Hepatocyte (in vitro differentiated cells): ENCODE results near the gene PAPPA. TPM values are rescaled to one million over a fixed set of nuclear protein-coding genes. Genes with fewer than 3 reads are reported as not detected.
A peak's percentile ranks its signal among the peaks of the same experiment; 100 is the strongest.

Source experiments
- DNase-seq: peaks from one replicate; pipeline ENCODE4 v3.0.0-alpha.2; 2016; ENCODE audit warnings: low spot score
- H2AFZ ChIP-seq: fragments of 200-600 bp; sonication (generic); 2 replicates; pipeline ENCODE4 v1.6.0; 2016; ENCODE audit warnings: antibody characterized with exemption, mild to moderate bottlenecking
- H3K27ac ChIP-seq: fragments of 200-600 bp; sonication (generic); 2 replicates; pipeline ENCODE4 v1.5.1; 2016; ENCODE audit warnings: mild to moderate bottlenecking
- H3K27me3 ChIP-seq: fragments of 200-600 bp; sonication (generic); 2 replicates; pipeline ENCODE4 v1.6.1; 2016
- H3K36me3 ChIP-seq: fragments of 200-600 bp; sonication (generic); replicated peaks from 2 replicates; pipeline ENCODE4 v1.5.1; 2016; ENCODE audit warnings: low read depth; ENCODE audit not compliant: insufficient read depth
- H3K4me1 ChIP-seq: fragments of 200-600 bp; sonication (generic); 2 replicates; pipeline ENCODE4 v1.5.1; 2016; ENCODE audit warnings: mild to moderate bottlenecking, moderate library complexity; ENCODE audit not compliant: insufficient read depth
- H3K4me2 ChIP-seq: fragments of 200-600 bp; sonication (generic); 2 replicates; pipeline ENCODE4 v1.6.0; 2016
- H3K4me3 ChIP-seq: fragments of 200-600 bp; sonication (generic); 2 replicates; pipeline ENCODE4 v1.5.1; 2016; ENCODE audit warnings: mild to moderate bottlenecking
- H3K79me2 ChIP-seq: fragments of 200-600 bp; sonication (generic); 2 replicates; pipeline ENCODE4 v1.6.0; 2017; ENCODE audit warnings: mild to moderate bottlenecking
- H3K9me2 ChIP-seq: fragments of 200-600 bp; sonication (generic); replicated peaks from 2 replicates; pipeline ENCODE4 v1.6.0; 2017; ENCODE audit warnings: mild to moderate bottlenecking; ENCODE audit not compliant: insufficient read depth
- H3K9me3 ChIP-seq: fragments of 200-600 bp; sonication (generic); 2 replicates; pipeline ENCODE4 v1.5.1; 2016; ENCODE audit warnings: low read depth, mild to moderate bottlenecking
- H4K20me1 ChIP-seq: fragments of 200-600 bp; sonication (generic); 2 replicates; pipeline ENCODE4 v1.6.0; 2016; ENCODE audit warnings: mild to moderate bottlenecking; ENCODE audit not compliant: insufficient read depth, poor library complexity, severe bottlenecking
- CTCF ChIP-seq: fragments of 200-600 bp; sonication (generic); IDR thresholded peaks from 2 replicates; pipeline ENCODE4 v1.5.1; 2016; ENCODE audit warnings: antibody characterized with exemption, mild to moderate bottlenecking; ENCODE audit not compliant: poor library complexity
- EZH2 ChIP-seq: fragments of 200-600 bp; sonication (generic); IDR thresholded peaks from 2 replicates; pipeline ENCODE4 v1.6.1; 2016; ENCODE audit warnings: antibody characterized with exemption, mild to moderate bottlenecking, borderline replicate concordance
- EZH2phosphoT487 ChIP-seq: fragments of 200-600 bp; sonication (generic); IDR thresholded peaks from one replicate; pipeline ENCODE4 v1.6.1; 2018; ENCODE audit warnings: antibody characterized with exemption, mild to moderate bottlenecking, low read depth, moderate library complexity; ENCODE audit not compliant: unreplicated experiment, severe bottlenecking
- WGBS: methylation state at CpG from one replicate; pipeline ENCODE4 v1.1.6; 2016; ENCODE audit warnings: low lambda C conversion rate; ENCODE audit errors: missing lambda C conversion rate; 5-methylcytosine and 5-hydroxymethylcytosine counted together
- polyA plus RNA-seq: library from polyadenylated mRNA; unstranded; fragments of >200 nt; fragmentation: Nextera tagmentation; extraction: Ambion mirVana; gene quantifications from 2 replicates; pipeline ENCODE4 v1.2.1, GENCODE V29; 2016
- total RNA-seq: library from RNA; depleted of rRNA; stranded (reverse); fragments of >200 nt; gene quantifications from 2 replicates; pipeline ENCODE4 v1.2.3, GENCODE V29; 2014

PAPPA gene
- total and polyA plus RNA-seq, 2 experiments from 2014 or later = 2.8 to 12.3 TPM

DNA sequence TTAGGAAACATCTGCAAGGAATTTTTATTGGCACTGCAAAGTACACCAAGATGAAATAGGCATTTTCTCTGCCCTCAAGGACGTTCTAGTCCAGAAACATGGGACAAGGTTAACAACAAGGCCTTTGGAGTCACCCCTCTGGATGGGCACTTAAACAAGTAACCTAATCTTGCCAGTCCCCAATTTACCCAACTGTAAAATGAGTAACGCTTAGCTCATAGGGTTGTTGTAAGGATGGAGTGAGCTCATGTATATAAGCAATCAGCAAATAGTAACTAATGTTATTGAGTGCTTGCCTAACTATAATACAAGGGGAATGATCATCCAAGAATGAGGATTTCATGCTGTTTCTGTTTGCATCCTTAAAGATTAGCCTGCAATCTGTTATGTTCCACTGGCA is 189.3 kb downstream of the PAPPA start:
- H3K79me2 ChIP-seq = no peaks in the 10 kb centered on the region
- no peaks in the 10 kb centered on the region for H4K20me1 ChIP-seq
- H3K4me3 ChIP-seq = no peak overlapping the region
- H3K36me3 ChIP-seq = no peaks in the 10 kb centered on the region
- no peaks in the 10 kb centered on the region for H3K9me3 ChIP-seq
- TF ChIP-seq CTCF = no peak
- TF ChIP-seq EZH2phosphoT487 = no peak
- H2AFZ ChIP-seq = no peak overlapping the region
- H3K4me2 ChIP-seq = no peak overlapping the region
- no peak overlapping the region for H3K27ac ChIP-seq
- H3K9me2 ChIP-seq = no peaks in the 10 kb centered on the region
- no peaks in the 10 kb centered on the region for H3K27me3 ChIP-seq
- peaks cover 10% of the 10 kb centered on the region for H3K4me1 ChIP-seq
- 66% methylated on average over 2 of the region's 2 CpGs for WGBS
- DNase-seq = no peak

DNA sequence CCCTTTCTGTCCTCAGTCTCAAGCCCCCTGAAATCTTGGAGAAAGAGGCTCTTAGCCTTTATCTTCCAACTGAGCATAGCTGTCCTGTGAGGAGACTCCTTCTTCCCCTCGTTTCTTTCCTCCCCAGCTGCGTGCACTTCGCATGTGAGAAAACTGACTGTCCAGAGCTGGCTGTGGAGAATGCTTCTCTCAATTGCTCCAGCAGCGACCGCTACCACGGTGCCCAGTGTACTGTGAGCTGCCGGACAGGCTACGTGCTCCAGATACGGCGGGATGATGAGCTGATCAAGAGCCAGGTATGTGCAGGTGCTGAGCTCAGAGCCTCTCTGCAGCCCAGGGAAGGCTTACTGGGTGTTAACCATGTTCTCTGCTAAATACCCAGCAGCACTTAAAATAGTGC is 190.8 kb downstream of the PAPPA start:
- 67% methylated on average over 10 of the region's 10 CpGs for WGBS
- H4K20me1 ChIP-seq = no peaks in the 10 kb centered on the region
- H3K9me3 ChIP-seq = no peaks in the 10 kb centered on the region
- no peak overlapping the region for H3K4me2 ChIP-seq
- DNase-seq = no peak
- H3K27ac ChIP-seq = no peak overlapping the region
- H3K9me2 ChIP-seq = no peaks in the 10 kb centered on the region
- H3K4me3 ChIP-seq = no peak overlapping the region
- H2AFZ ChIP-seq = no peak overlapping the region
- H3K4me1 ChIP-seq = peaks cover 10% of the 10 kb centered on the region
- H3K27me3 ChIP-seq = no peaks in the 10 kb centered on the region
- no peak for TF ChIP-seq EZH2phosphoT487
- TF ChIP-seq EZH2 = no peak
- no peak for TF ChIP-seq CTCF
- H3K36me3 ChIP-seq = no peaks in the 10 kb centered on the region
- no peaks in the 10 kb centered on the region for H3K79me2 ChIP-seq

GRCh38 chr9:116345393-116345792 is 191.8 kb downstream of the PAPPA start:
- no peaks in the 10 kb centered on the region for H3K27me3 ChIP-seq
- H3K36me3 ChIP-seq = no peaks in the 10 kb centered on the region
- H3K4me3 ChIP-seq = no peak overlapping the region
- H4K20me1 ChIP-seq = no peaks in the 10 kb centered on the region
- WGBS = 84% methylated on average over 2 of the region's 2 CpGs
- H2AFZ ChIP-seq = no peak overlapping the region
- TF ChIP-seq CTCF (no peak), EZH2phosphoT487 (no peak), EZH2 (no peak)
- no peaks in the 10 kb centered on the region for H3K9me3 ChIP-seq
- H3K4me2 ChIP-seq = peak overlapping the region; percentile 43
- no peaks in the 10 kb centered on the region for H3K9me2 ChIP-seq
- DNase-seq = no peak
- H3K27ac ChIP-seq = peak overlapping the region; percentile 78
- H3K79me2 ChIP-seq = no peaks in the 10 kb centered on the region
- peaks cover 10% of the 10 kb centered on the region for H3K4me1 ChIP-seq

DNA sequence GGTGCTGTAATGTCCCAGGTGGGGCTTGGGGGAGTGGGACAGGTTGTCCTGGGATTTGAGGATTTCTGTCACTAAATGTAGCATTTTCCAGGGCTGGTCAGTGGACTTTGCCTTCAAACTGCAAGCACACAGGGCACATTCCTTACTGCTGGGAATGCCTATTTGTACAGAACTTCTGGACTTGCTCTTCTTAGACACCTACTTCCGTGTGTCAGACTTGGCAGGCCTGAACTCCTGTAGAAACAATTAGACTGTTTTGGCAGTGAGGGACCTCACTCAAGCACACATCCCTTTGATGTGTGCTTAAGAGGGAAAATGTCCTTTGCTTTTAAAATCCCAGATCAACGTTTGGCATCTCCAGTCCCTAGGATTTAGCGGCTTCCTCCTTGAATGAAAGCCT is 192.2 kb downstream of the PAPPA start:
- TF ChIP-seq EZH2phosphoT487 (no peak), EZH2 (no peak), CTCF (no peak)
- no peaks in the 10 kb centered on the region for H3K27me3 ChIP-seq
- H3K79me2 ChIP-seq = no peaks in the 10 kb centered on the region
- no peaks in the 10 kb centered on the region for H3K9me2 ChIP-seq
- no peak overlapping the region for H2AFZ ChIP-seq
- peaks cover 10% of the 10 kb centered on the region for H3K4me1 ChIP-seq
- H3K4me2 ChIP-seq = peak overlapping the region; percentile 43
- peak; percentile 40 for DNase-seq
- peak overlapping the region; percentile 78 for H3K27ac ChIP-seq
- H3K4me3 ChIP-seq = no peak overlapping the region
- H4K20me1 ChIP-seq = no peaks in the 10 kb centered on the region
- H3K36me3 ChIP-seq = no peaks in the 10 kb centered on the region
- no peaks in the 10 kb centered on the region for H3K9me3 ChIP-seq
- WGBS = 19% methylated on average over 3 of the region's 3 CpGs
